Fibroblast of skin of abdomen (primary cell): ENCODE measurements around the gene SEMA4D.
"Not testable (repeated sequence)": the region's sequence is repeated elsewhere in the genome, so short reads cannot be mapped to it uniquely, and the experiment has no call there.

Experiments
- DNase-seq: peaks from one replicate; pipeline ENCODE4 v3.0.0-alpha.2; 2013

The SEMA4D gene

GRCh38 chr9:89347651-89348050 is 150.3 kb downstream of the SEMA4D start:
- no peak for DNase-seq

GRCh38 chr9:89346696-89347095 is 151.2 kb downstream of the SEMA4D start:
- no peak for DNase-seq

- DNase-seq, result no peak
Observed at GRCh38 chr9:89345476-89345875, 152.4 kb downstream of the SEMA4D start.

- DNase-seq, result not testable (repeated sequence)
Observed at GRCh38 chr9:89343812-89344211, 154.1 kb downstream of the SEMA4D start.

- DNase-seq, result no peak
Observed at GRCh38 chr9:89342948-89343347, 155.0 kb downstream of the SEMA4D start.

- no peak for DNase-seq
Observed at GRCh38 chr9:89342213-89342612, 155.7 kb downstream of the SEMA4D start.

GRCh38 chr9:89340332-89340731 is 157.6 kb downstream of the SEMA4D start:
- no peak for DNase-seq

- no peak for DNase-seq
Observed at GRCh38 chr9:89339807-89340206, 158.1 kb downstream of the SEMA4D start.

GRCh38 chr9:89330513-89330912 is 167.4 kb downstream of the SEMA4D start:
- no peak for DNase-seq

GRCh38 chr9:89329917-89330316 is 168.0 kb downstream of the SEMA4D start:
- DNase-seq, result no peak

GRCh38 chr9:89328064-89328463 is 169.8 kb downstream of the SEMA4D start:
- no peak for DNase-seq

- DNase-seq, result no peak
Observed at GRCh38 chr9:89325733-89326132, 172.2 kb downstream of the SEMA4D start.

- DNase-seq, result no peak
Observed at GRCh38 chr9:89323390-89323789, 174.5 kb downstream of the SEMA4D start.

- no peak for DNase-seq
Observed at GRCh38 chr9:89319015-89319905, 178.7 kb downstream of the SEMA4D start.

GRCh38 chr9:89318123-89319014 is 179.5 kb downstream of the SEMA4D start, which contains the start of gene SECISBP2:
TSS of gene SECISBP2 (plus strand) at chr9:89318500. CDS start at chr9:89318577, 77 bp downstream.
- peak; percentile 99 for DNase-seq

- no peak for DNase-seq
Observed at GRCh38 chr9:89317282-89317681, 180.6 kb downstream of the SEMA4D start.

GRCh38 chr9:89315482-89315881 is 182.4 kb downstream of the SEMA4D start:
- DNase-seq, result no peak

GRCh38 chr9:89314955-89315354 is 183.0 kb downstream of the SEMA4D start:
- no peak for DNase-seq

- peak; percentile 31 for DNase-seq
Observed at GRCh38 chr9:89313842-89314241, 184.1 kb downstream of the SEMA4D start.

- no peak for DNase-seq
Observed at GRCh38 chr9:89312222-89312571, 185.7 kb downstream of the SEMA4D start.

- DNase-seq, result no peak
Observed at GRCh38 chr9:89311346-89312221, 186.3 kb downstream of the SEMA4D start.
